LNCAP (cell line): ENCODE measurements around the gene SH3GLB2.

Experiments used
- CTCF ChIP-seq: fragments of 450-650 bp; IDR thresholded peaks from 2 replicates; pipeline ENCODE4 v1.5.1; 2017; ENCODE audit warnings: mild to moderate bottlenecking

Gene SH3GLB2

GRCh38 chr9:129022037-129022436 is 6.1 kb downstream of the SH3GLB2 start:
- no peak for TF ChIP-seq CTCF

- TF ChIP-seq CTCF, result no peak
Observed at GRCh38 chr9:129021091-129021490, 7.0 kb downstream of the SH3GLB2 start.

GRCh38 chr9:129014608-129015007 is 13.5 kb downstream of the SH3GLB2 start:
- no peak for TF ChIP-seq CTCF

- TF ChIP-seq CTCF, result no peak
Observed at GRCh38 chr9:129014124-129014523, 14.0 kb downstream of the SH3GLB2 start.

- no peak for TF ChIP-seq CTCF
Observed at GRCh38 chr9:129013674-129014073, 14.5 kb downstream of the SH3GLB2 start.

GRCh38 chr9:129012893-129013448 is 15.2 kb downstream of the SH3GLB2 start:
- no peak for TF ChIP-seq CTCF

- no peak for TF ChIP-seq CTCF
Observed at GRCh38 chr9:129012343-129012742, 15.8 kb downstream of the SH3GLB2 start.

GRCh38 chr9:129011761-129012181 is 16.4 kb downstream of the SH3GLB2 start:
- no peak for TF ChIP-seq CTCF
